GM13976 (cell line): ENCODE results near the gene CD1C.

Experiments
- DNase-seq: peaks from one replicate; pipeline ENCODE4 v3.0.0; 2012; ENCODE audit warnings: low spot score
- CTCF ChIP-seq: IDR thresholded peaks from 2 replicates; pipeline ENCODE4 v1.5.1; 2012; ENCODE audit warnings: borderline replicate concordance, mild to moderate bottlenecking; ENCODE audit not compliant: insufficient read depth; ENCODE audit errors: extremely low read depth, missing control alignments, control extremely low read depth
- in situ Hi-C: fragments of 300-500 bp; cut with MboI; formaldehyde crosslinking; loops from one replicate; pipeline ENCODE4 v1.12.0; 2022; ENCODE audit warnings: low sequenced_read_pairs, mixed read lengths, inconsistent platforms; ENCODE audit not compliant: unreplicated experiment

The CD1C gene

GRCh38 chr1:158285756-158286241 lies 3.9 kb upstream of the CD1C start:
- no peak for TF ChIP-seq CTCF
- peak; percentile 37 for DNase-seq
- in situ Hi-C loops = no loop called here

DNA sequence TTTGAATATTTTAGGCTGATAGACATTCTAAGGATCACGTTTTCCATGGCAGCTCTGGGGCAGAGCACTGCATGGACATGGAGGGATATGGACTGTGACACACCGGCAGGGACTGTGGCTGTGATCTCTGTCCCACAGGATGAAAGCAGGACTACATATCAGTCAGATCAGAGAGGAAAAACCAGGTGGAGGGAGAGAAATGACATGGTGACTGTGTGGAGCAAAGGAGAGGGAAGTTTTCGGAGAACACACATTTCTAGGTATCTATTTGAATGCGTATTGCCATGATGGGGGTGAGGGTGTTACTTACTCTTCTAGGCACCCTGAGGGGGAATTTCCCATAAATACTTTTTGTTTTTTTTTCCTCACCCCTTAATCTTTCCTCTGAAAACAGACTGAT lies 3.2 kb upstream of the CD1C start:
- no peak for DNase-seq
- in situ Hi-C loops = no loop called here
- TF ChIP-seq CTCF = no peak

DNA sequence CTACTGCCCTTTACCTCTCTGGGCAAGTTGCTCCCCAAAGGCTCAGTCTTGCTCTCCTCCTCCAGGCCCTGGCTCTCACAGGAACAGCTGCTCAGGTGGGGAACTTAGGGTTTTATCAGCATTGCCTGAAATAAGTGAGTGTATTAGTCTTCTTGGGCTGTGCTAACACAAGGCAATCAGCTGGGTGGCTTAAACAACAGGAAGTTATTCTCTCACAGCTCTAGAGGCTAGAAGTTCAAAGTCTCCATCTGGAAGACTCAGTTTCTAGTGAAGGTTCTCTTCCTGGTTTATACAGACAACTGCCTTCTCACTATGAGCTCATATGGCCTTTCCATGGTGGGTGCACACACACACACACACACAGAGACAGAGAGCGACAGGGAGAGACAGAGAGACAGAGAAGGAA lies 2.8 kb upstream of the CD1C start:
- DNase-seq = no peak
- TF ChIP-seq CTCF = no peak
- in situ Hi-C loops = no loop called here

- no peak for TF ChIP-seq CTCF
- in situ Hi-C loops = no loop called here
- DNase-seq = no peak
These were observed 660 bp downstream of the CD1C start for GRCh38 chr1:158290321-158290844.

DNA sequence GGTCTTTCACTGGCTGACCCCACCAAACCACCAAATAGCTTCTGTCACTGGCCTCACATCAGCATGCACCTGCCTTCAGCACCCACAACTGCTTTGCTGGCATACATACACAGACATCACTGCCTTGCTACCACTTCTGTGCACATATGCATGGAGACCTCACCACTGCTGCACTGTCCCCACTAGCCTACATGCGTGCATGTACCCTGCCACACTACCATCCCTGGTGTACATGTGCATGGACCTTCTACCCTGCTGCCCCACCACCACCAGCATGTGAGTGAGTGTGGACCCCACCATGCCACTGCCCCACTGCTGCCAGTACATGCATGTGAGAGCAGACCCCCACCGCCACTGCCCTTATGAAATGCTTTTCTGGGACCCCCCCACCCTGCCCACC lies 6.1 kb downstream of the CD1C start:
- no peak for DNase-seq
- TF ChIP-seq CTCF = no peak
- in situ Hi-C loops = no loop called here

DNA sequence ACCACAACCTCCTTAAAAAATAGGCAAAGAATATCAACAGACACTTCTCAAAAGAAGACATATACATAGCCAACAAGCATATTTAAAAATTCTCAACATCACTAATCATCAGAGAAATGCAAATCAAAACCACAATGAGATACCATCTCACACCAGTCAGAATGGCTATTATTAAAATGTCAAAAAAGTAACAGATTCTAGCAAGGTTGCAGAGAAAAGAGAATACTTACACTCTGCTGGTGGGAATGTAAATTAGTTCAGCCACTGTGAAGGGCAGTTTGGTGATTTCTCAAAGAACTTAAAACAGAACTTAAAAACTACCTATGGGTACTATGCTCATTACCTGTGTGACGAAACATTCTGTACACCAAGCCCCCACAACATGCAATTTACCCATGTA lies 20.9 kb downstream of the CD1C start:
- TF ChIP-seq CTCF = no peak
- in situ Hi-C loops = no loop called here
- no peak for DNase-seq

DNA sequence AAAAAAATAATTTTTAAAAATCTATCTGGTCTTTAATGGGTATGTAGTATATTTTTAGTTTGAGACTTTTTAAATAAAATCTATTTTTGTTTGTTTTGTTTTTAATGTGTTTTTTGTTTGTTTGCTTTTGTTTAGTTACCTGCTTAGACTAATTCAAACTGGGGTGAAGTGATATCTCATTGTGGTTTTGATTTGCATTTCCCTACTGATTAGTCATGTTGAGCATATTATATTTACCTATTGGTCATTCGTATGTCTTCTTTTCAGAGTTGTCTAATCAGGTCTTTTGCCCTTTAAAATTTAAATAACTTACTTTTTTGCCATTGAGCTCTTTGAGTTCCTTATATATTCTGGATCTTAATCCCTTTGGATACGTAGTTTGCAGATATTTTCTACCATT lies 21.3 kb downstream of the CD1C start:
- in situ Hi-C loops = no loop called here
- no peak for TF ChIP-seq CTCF
- DNase-seq = no peak
